Activated CD8-positive, alpha-beta T cell treated with anti-CD3 and anti-CD28 coated beads, Interleukin-2, amount 10 ng/mL, durations not matched to agents 7 days and 5 days (primary cell): Measurements from ENCODE around the gene IKBIP. TPM values are rescaled to one million over a fixed set of nuclear protein-coding genes. Genes with fewer than 3 reads are reported as not detected.
A peak's percentile ranks its signal among the peaks of the same experiment; 100 is the strongest.
"Not testable (repeated sequence)": the region's sequence is repeated elsewhere in the genome, so short reads cannot be mapped to it uniquely, and the experiment has no call there.

Source experiments
- ATAC-seq: fragments of 150-1000 bp; cut with Tn5 transposase; one replicate; pipeline ENCODE4 v1.10.0; 2021; ENCODE audit warnings: moderate library complexity
- CTCF ChIA-PET: fragments of 350-600 bp; sonication (Branson Sonifier 250); formaldehyde crosslinking; loops from one replicate; lab custom pipeline; 2021; ENCODE audit warnings: antibody characterized with exemption; lab: Charles Lee
- POLR2A ChIA-PET: fragments of 350-600 bp; sonication (Branson Sonifier 250); formaldehyde crosslinking; loops from one replicate; lab custom pipeline; 2021; ENCODE audit warnings: antibody characterized with exemption; lab: Charles Lee
- DNase-seq: peaks from one replicate; pipeline ENCODE4 v3.0.0-alpha.2; 2020
- H3K27ac Mint-ChIP-seq: one replicate; pipeline ENCODE4 v1.8.0; 2021; ENCODE audit warnings: mild to moderate bottlenecking, mixed read lengths
- H3K27me3 Mint-ChIP-seq: one replicate; pipeline ENCODE4 v1.8.0; 2021; ENCODE audit warnings: low read depth, mixed read lengths
- H3K36me3 Mint-ChIP-seq: one replicate; pipeline ENCODE4 v1.8.0; 2021; ENCODE audit warnings: low read depth, mixed read lengths
- H3K4me1 Mint-ChIP-seq: one replicate; pipeline ENCODE4 v1.8.0; 2021; ENCODE audit warnings: low read depth, mixed read lengths
- H3K4me3 Mint-ChIP-seq: one replicate; pipeline ENCODE4 v1.8.0; 2021; ENCODE audit warnings: mild to moderate bottlenecking, mixed read lengths
- H3K9me3 Mint-ChIP-seq: one replicate; pipeline ENCODE4 v1.8.0; 2022; ENCODE audit warnings: mixed read lengths; ENCODE audit not compliant: insufficient read depth
- total RNA-seq, 2 experiments: library from RNA; stranded (reverse); gene quantifications; one replicate each; pipeline ENCODE4 v1.2.3, GENCODE V29; 2021

Gene IKBIP
- total RNA-seq, 2 experiments from 2014 or later, result 35.4 to 35.8 TPM

DNA sequence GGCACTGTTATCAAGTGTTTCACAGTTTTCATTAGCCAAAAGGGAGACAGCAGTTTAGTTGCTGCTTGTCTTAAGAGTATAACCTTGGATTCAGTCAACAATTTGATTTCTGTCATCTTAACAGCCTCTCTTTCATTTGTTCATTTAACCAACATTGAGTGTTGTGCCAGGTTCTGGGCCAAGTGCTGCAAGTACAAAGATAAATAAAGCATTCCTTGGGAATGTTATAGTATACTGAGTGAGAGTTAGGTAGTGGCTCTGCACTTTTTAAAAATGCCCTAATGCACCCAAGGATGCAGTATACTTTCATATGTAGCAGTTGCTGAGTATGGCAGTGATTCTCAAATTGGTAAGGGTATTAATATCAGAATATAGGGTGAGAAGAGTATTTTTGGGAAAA, 15.9 kb upstream of the IKBIP start:
- Mint-ChIP-seq H3K27me3 (no peaks in the 10 kb centered on the region), H3K4me3 (no peak overlapping the region), H3K4me1 (peaks cover 9% of the 10 kb centered on the region), H3K27ac (no peak overlapping the region), H3K36me3 (peaks cover 45% of the 10 kb centered on the region), H3K9me3 (no peaks in the 10 kb centered on the region)
- ChIA-PET POLR2A (no interaction called here), CTCF (no interaction called here)
- ATAC-seq, result no peak
- no peak for DNase-seq

DNA sequence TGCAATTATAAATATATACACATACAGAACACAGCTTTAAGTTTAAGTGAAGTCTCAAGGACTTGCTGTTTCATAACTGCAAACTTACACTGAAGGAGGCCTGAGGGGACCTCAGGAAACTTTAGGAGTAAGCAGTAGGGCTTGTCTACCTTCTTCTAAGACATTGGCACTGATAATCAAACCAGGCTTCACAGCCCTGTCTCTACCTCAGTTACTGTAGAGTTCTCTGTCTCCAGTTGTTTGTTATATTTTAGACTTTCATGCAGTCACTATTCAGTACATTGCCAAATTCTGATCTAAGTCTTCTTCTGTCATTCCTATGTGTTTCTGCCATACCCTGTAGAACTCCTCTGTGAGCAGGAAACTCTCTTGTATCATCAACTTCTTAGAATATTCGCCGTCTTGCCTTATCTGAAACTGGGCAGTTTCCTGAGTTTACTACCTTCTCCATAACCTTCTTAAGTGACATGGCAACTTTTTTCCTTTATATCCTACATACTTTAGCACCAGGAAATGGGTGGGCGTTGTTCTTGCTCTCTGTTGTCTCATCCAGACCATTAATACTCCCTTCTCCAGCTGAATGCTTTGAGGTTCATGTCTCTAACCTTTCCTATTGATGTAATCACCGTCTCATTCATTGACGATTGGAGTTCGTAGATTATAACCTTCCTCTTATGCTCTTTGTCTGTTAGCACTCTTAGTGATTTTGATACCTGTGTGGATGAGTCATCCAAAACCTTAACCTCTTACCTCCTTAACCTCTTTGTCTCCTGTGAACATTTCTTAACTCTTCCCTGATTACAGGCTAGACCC, 11.9 kb upstream of the IKBIP start:
- Mint-ChIP-seq H3K27ac (no peak overlapping the region), H3K4me1 (peaks cover 13% of the 10 kb centered on the region), H3K36me3 (peaks cover 34% of the 10 kb centered on the region), H3K27me3 (no peaks in the 10 kb centered on the region), H3K9me3 (no peaks in the 10 kb centered on the region), H3K4me3 (no peak overlapping the region)
- POLR2A ChIA-PET, result no interaction called here
- ATAC-seq (no peak), DNase-seq (no peak)
- CTCF ChIA-PET, result interaction anchor here (1.1 kb wide), 1 partner anchor 89 kb away, joined by 3 read pairs; no protein-coding TSS in a partner anchor

DNA sequence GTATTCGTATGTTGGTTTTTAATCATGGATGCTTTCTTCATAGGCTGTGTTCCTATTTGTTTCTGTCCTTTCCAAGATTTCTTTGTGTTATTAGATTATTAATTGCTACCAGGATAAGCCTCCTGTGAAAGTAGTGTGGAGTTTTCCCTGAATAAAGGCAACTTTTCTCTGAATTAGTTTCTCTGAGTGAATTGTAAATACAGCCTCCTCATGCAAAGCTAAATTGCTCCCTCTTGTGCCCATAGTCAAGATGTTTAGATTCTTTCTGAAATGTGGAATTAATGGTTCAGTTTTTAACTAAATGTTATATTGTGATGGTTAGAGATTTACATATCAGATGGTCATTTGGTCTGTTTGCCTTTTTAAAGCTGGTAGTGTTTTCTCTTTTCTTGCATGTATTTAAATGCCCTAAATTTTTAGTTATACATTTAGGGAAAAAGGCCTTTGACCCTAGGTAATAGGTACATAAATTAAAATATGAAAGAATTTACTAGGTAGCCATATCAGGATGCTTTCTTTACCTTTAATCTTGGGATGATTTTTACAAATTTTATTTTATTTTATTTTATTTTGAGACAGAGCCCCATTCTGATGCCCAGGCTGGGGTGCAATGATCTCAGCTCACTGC, 9.4 kb upstream of the IKBIP start:
- peaks cover 13% of the 10 kb centered on the region for H3K4me1 Mint-ChIP-seq
- ATAC-seq, result peak; percentile 47
- no peak overlapping the region for H3K27ac Mint-ChIP-seq
- H3K9me3 Mint-ChIP-seq, result no peaks in the 10 kb centered on the region
- H3K36me3 Mint-ChIP-seq, result peaks cover 36% of the 10 kb centered on the region
- peak; percentile 33 for DNase-seq
- POLR2A ChIA-PET, result no interaction called here
- CTCF ChIA-PET, result interaction anchor here (1.1 to 7.4 kb wide), 7 partner anchors 9 to 162 kb away, joined by 3 to 58 read pairs (median 5); no protein-coding TSS in a partner anchor
- no peak overlapping the region for H3K4me3 Mint-ChIP-seq
- H3K27me3 Mint-ChIP-seq, result no peaks in the 10 kb centered on the region

DNA sequence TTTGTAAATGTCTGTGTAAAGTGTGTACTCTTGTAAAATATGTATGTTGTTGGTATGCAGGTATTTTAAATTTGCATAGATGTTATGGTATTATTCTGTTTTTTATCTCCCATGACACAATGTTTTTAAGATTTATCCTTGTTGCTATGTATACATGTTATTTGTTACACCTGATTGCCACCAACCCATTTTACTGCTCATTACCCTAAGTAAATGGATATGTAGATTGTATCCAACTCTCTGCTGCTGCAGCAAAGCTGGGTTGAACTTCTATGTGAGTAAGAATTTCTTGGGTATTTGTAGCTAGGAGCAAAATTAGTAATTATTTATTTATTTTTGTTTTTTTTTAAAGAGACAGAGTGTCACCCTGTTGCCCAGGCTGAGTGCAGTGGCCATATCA, 6.7 kb upstream of the IKBIP start:
- no peak overlapping the region for H3K27ac Mint-ChIP-seq
- no peaks in the 10 kb centered on the region for H3K27me3 Mint-ChIP-seq
- H3K9me3 Mint-ChIP-seq, result no peaks in the 10 kb centered on the region
- ATAC-seq, result no peak
- H3K36me3 Mint-ChIP-seq, result peaks cover 30% of the 10 kb centered on the region
- ChIA-PET CTCF (interaction anchor here (1.4 to 7.4 kb wide), 3 partner anchors 67 to 85 kb away, joined by 3 to 58 read pairs (median 5); no protein-coding TSS in a partner anchor), POLR2A (no interaction called here)
- peaks cover 15% of the 10 kb centered on the region for H3K4me1 Mint-ChIP-seq
- no peak overlapping the region for H3K4me3 Mint-ChIP-seq
- no peak for DNase-seq

DNA sequence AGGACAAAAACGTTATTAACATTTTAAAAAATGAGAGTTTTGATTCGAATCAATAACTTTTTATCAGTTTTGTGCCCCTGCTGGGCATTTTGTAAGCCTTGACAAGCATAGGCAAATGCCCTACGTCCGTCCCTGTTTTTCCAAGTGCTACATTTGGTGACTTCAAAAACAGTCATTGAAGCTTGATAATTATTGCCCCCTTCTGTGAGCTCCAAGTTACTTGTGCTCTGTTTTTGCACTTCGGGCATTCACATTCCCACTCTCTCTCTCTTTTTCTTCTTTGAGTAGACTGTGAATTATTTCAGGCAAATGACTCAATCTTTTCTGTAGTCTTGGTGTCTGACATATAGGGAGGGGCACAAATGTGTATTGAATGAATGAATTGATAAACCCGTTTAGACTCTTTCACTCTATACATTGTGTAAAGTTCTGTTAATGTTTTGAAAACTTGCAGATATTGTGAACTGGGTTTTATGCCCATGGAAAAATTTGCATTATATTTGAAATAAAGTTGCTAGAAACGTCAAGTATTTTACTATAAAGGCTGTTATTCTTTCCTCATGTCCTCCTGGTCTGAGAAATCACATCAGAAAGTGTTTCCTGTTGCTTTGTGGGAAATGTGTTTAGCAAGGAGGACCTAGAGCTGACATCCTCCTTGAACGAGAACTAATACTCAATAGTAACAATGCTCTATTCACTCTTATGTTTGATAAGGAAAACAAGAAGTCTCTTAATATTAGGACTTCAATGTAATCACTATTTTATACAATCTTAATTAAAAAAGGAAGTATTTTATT, 1.9 kb upstream of the IKBIP start:
- Mint-ChIP-seq H3K36me3 (peaks cover 36% of the 10 kb centered on the region), H3K27ac (peak overlapping the region; percentile 27), H3K4me3 (peak overlapping the region; percentile 96), H3K9me3 (no peaks in the 10 kb centered on the region), H3K4me1 (peaks cover 32% of the 10 kb centered on the region), H3K27me3 (no peaks in the 10 kb centered on the region)
- ATAC-seq (no peak), DNase-seq (no peak)
- ChIA-PET POLR2A (interaction anchor here (1.0 to 1.3 kb wide), 2 partner anchors 53 to 130 kb away, joined by 4 to 6 read pairs; partner anchors contain the start of gene SLC25A3), CTCF (interaction anchor here (0.9 to 2.0 kb wide), 4 partner anchors 52 to 94 kb away, joined by 3 to 7 read pairs (median 5); partner anchors contain the start of gene SLC25A3)

DNA sequence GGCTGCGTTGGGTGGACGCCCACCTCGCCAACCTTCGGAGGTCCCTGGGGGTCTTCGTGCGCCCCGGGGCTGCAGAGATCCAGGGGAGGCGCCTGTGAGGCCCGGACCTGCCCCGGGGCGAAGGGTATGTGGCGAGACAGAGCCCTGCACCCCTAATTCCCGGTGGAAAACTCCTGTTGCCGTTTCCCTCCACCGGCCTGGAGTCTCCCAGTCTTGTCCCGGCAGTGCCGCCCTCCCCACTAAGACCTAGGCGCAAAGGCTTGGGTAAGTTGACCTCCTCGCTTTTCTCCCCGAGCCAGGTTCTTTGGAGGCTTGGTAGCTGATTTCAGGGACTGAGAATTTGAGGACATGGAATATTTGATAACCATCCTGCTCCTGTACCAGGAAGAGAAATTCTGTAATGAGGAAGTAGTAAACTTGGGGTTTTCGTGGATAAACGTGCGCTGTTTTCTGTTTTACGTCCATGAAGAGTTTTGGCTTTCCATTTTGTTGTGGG, 1.0 kb upstream of the IKBIP start:
- Mint-ChIP-seq H3K4me3 (peak overlapping the region; percentile 96), H3K27ac (peak overlapping the region; percentile 82), H3K9me3 (no peaks in the 10 kb centered on the region), H3K27me3 (no peaks in the 10 kb centered on the region), H3K36me3 (peaks cover 39% of the 10 kb centered on the region), H3K4me1 (peaks cover 39% of the 10 kb centered on the region)
- DNase-seq (peak; percentile 33), ATAC-seq (no peak)
- ChIA-PET CTCF (interaction anchor here (0.9 to 2.0 kb wide), 4 partner anchors 52 to 94 kb away, joined by 3 to 7 read pairs (median 5); partner anchors contain the start of gene SLC25A3), POLR2A (interaction anchor here (1.0 to 1.3 kb wide), 2 partner anchors 52 to 129 kb away, joined by 4 to 6 read pairs; partner anchors contain the start of gene SLC25A3)

DNA sequence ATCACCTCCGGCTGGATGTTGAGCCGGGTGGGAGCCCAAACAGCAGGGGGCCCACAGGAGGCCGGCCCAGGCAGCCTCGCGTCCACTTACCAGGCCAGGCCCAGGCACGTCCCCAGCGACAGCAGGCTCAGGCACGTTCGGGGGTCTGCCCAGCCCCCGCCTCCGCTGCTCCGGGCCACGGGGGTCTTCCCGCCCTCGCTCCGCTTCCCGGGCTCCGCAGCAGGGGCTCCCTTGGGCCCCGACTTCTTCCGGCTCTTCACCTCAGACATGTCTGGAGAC, 216 bp downstream of the IKBIP start:
- peak; percentile 35 for ATAC-seq
- CTCF ChIA-PET, result interaction anchor here (0.8 to 1.6 kb wide), 7 partner anchors 18 to 153 kb away, joined by 3 to 11 read pairs (median 3); partner anchors contain the start of gene SLC25A3
- peaks cover 41% of the 10 kb centered on the region for H3K4me1 Mint-ChIP-seq

DNA sequence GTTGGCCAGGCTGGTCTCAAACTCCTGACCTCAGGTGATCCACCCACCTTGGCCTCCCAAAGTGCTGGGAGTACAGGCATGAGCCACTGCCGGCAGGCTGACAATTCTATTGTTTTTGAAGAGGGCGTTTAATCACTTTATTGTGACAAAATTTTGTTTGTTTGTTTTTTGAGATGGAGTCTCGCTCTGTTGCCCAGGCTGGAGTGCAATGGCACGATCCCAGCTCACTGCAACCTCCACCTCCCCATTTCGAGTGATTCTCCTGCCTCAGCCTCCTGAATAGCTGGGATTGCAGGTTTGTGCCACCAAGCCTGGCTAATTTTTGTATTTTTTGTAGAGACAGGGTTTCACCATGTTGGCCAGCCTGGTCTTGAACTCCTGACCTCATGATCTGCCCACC, 1.8 kb downstream of the IKBIP start:
- Mint-ChIP-seq H3K4me3 (peak overlapping the region; percentile 96), H3K36me3 (peaks cover 23% of the 10 kb centered on the region), H3K27ac (peak overlapping the region; percentile 52), H3K4me1 (peaks cover 36% of the 10 kb centered on the region)
- H3K9me3 Mint-ChIP-seq, DNase-seq, ATAC-seq, H3K27me3 Mint-ChIP-seq: not testable (repeated sequence)
- POLR2A ChIA-PET, result interaction anchor here (1.2 kb wide), 1 partner anchor 142 kb away, joined by 3 read pairs; no protein-coding TSS in a partner anchor
- CTCF ChIA-PET, result interaction anchor here (1.2 kb wide), 1 partner anchor 76 kb away, joined by 4 read pairs; no protein-coding TSS in a partner anchor

More for the DNA sequence above, 216 bp downstream of the IKBIP start:
- DNase-seq, result no peak
- Mint-ChIP-seq H3K9me3 (no peaks in the 10 kb centered on the region), H3K27me3 (no peaks in the 10 kb centered on the region), H3K27ac (peak overlapping the region; percentile 98), H3K36me3 (peaks cover 29% of the 10 kb centered on the region), H3K4me3 (peak overlapping the region; percentile 96)
- POLR2A ChIA-PET, result interaction anchor here (0.6 to 2.0 kb wide), 8 partner anchors 12 to 146 kb away, joined by 3 to 37 read pairs (median 4); partner anchors contain the start of genes SLC25A3 and TMPO

DNA sequence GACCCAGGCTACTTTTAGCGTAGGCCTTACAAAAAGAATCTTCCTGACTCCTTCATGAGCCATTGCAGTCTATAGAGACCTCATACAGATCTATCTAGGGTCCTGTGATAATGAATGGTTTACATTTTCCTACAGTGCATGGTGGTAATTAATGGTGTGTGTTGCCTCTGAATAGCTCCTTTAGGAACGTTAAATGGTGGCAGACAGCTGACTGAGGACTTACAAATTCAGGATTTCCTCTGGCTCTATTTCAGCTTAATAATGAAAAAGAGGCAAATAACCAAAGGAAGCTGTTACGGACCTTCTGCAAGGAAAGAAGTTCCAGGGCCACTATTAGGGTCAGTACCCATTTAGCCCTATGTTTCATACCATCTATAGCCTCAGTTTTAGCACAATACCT, 5.1 kb downstream of the IKBIP start:
- DNase-seq, result no peak
- peaks cover 33% of the 10 kb centered on the region for H3K36me3 Mint-ChIP-seq
- CTCF ChIA-PET, result interaction anchor here (1.2 kb wide), 1 partner anchor 73 kb away, joined by 3 read pairs; no protein-coding TSS in a partner anchor
- H3K4me3 Mint-ChIP-seq, result no peak overlapping the region
- H3K27ac Mint-ChIP-seq, result no peak overlapping the region
- POLR2A ChIA-PET, result no interaction called here
- H3K4me1 Mint-ChIP-seq, result peaks cover 32% of the 10 kb centered on the region
- no peaks in the 10 kb centered on the region for H3K9me3 Mint-ChIP-seq
- ATAC-seq, result no peak
- no peaks in the 10 kb centered on the region for H3K27me3 Mint-ChIP-seq

DNA sequence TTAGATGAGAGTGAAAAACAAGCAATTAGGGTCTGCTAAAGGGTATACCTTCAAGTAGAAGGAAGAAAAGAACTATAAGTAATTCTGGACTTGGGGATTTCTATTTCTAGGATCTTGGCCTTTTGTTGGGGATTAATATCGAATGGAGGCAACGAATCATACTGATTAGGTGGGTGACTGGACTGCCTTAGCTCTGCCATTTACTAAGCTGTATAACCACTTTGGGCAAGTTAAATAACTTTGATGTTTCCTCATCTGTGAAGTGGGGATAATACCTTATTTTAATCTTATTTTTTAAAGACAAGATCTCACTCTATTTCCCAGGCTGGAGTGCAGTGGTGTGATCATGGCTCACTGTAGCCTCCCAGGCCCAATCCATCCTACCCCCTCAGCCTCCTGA, 6.6 kb downstream of the IKBIP start:
- DNase-seq (no peak), ATAC-seq (no peak)
- POLR2A ChIA-PET, result interaction anchor here (0.5 to 1.5 kb wide), 2 partner anchors 93 to 116 kb away, joined by 3 to 4 read pairs; no protein-coding TSS in a partner anchor
- no peaks in the 10 kb centered on the region for H3K27me3 Mint-ChIP-seq
- CTCF ChIA-PET, result interaction anchor here (0.6 to 1.2 kb wide), 2 partner anchors 71 kb away, joined by 3 to 4 read pairs; no protein-coding TSS in a partner anchor
- H3K36me3 Mint-ChIP-seq, result peaks cover 35% of the 10 kb centered on the region
- H3K4me1 Mint-ChIP-seq, result peaks cover 25% of the 10 kb centered on the region
- H3K9me3 Mint-ChIP-seq, result no peaks in the 10 kb centered on the region
- H3K27ac Mint-ChIP-seq, result no peak overlapping the region
- no peak overlapping the region for H3K4me3 Mint-ChIP-seq

DNA sequence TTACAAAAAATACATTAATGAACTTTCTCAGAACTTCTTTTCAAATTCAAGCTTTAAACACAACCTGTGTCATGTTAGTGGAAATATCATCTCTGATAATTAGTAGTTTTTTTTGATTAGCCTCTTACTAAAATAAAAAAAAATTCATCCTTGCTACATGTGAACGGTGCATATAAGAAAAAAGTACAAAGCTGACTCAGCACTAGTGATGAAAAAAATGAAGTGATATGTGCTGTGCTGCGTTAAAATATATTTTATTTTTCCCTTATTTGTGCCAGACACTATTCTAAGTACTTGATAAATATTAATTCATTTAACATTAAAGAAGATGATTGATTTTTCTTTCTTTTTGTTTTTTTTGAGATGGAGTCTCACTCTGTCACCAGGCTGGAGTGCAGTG, 7.5 kb downstream of the IKBIP start:
- Mint-ChIP-seq H3K4me3 (no peak overlapping the region), H3K4me1 (peaks cover 18% of the 10 kb centered on the region)

More for the DNA sequence above, 7.5 kb downstream of the IKBIP start:
- Mint-ChIP-seq H3K36me3 (peaks cover 42% of the 10 kb centered on the region), H3K27ac (no peak overlapping the region), H3K27me3 (no peaks in the 10 kb centered on the region), H3K9me3 (no peaks in the 10 kb centered on the region)
- ChIA-PET CTCF (interaction anchor here (0.6 kb wide), 1 partner anchor 70 kb away, joined by 3 read pairs; no protein-coding TSS in a partner anchor), POLR2A (no interaction called here)
- DNase-seq, result no peak
- no peak for ATAC-seq
